Activated T-cell treated with anti-CD3 and anti-CD28 coated beads, Interleukin-2, amount 50 U/mL, for 4 hours (primary cell): ENCODE data around the gene EIF4E1B. TPM values are rescaled to one million over a fixed set of nuclear protein-coding genes. Genes with fewer than 3 reads are reported as not detected.
A peak's percentile ranks its signal among the peaks of the same experiment; 100 is the strongest.

Experiments
- ATAC-seq, 2 donors: fragments of 200-7000 bp; cut with Tn5 transposase; one replicate each; pipeline ENCODE4 v1.10.0; 2021
- DNase-seq: peaks from one replicate; pipeline ENCODE4 v3.0.0-alpha.2; 2020
- H3K27me3 Mint-ChIP-seq: one replicate; pipeline ENCODE4 v1.8.0; 2021; ENCODE audit warnings: low read depth, mixed read lengths
- H3K36me3 Mint-ChIP-seq: one replicate; pipeline ENCODE4 v1.8.0; 2022; ENCODE audit warnings: mixed read lengths; ENCODE audit not compliant: insufficient read depth
- H3K4me1 Mint-ChIP-seq: one replicate; pipeline ENCODE4 v1.8.0; 2021; ENCODE audit warnings: low read depth, mixed read lengths
- H3K4me3 Mint-ChIP-seq: one replicate; pipeline ENCODE4 v1.8.0; 2021; ENCODE audit warnings: mild to moderate bottlenecking, moderate library complexity, mixed read lengths
- H3K9me3 Mint-ChIP-seq: one replicate; pipeline ENCODE4 v1.8.0; 2021; ENCODE audit warnings: mixed read lengths
- total RNA-seq, 3 donors: library from RNA; stranded (reverse); gene quantifications; one replicate each; pipeline ENCODE4 v1.2.1, GENCODE V29; 2021

Gene EIF4E1B
- total RNA-seq, 3 donors from 2014 or later = not detected

- Mint-ChIP-seq H3K27me3 (peaks cover 60% of the 10 kb centered on the region), H3K4me1 (peaks cover 12% of the 10 kb centered on the region), H3K9me3 (no peaks in the 10 kb centered on the region), H3K36me3 (no peaks in the 10 kb centered on the region), H3K4me3 (no peak overlapping the region)
- ATAC-seq (no peak), DNase-seq (no peak)
Measured at GRCh38 chr5:176612855-176613254, 17.6 kb upstream of the EIF4E1B start.

GRCh38 chr5:176614805-176615478 is 15.5 kb upstream of the EIF4E1B start:
- Mint-ChIP-seq H3K27me3 (peaks cover 73% of the 10 kb centered on the region), H3K4me3 (no peak overlapping the region), H3K4me1 (peaks cover 15% of the 10 kb centered on the region), H3K9me3 (no peaks in the 10 kb centered on the region), H3K36me3 (no peaks in the 10 kb centered on the region)
- ATAC-seq (no peak), DNase-seq (no peak)

- peaks cover 84% of the 10 kb centered on the region for H3K27me3 Mint-ChIP-seq
- no peaks in the 10 kb centered on the region for H3K9me3 Mint-ChIP-seq
- no peaks in the 10 kb centered on the region for H3K36me3 Mint-ChIP-seq
- ATAC-seq (no peak), DNase-seq (no peak)
- no peak overlapping the region for H3K4me3 Mint-ChIP-seq
- H3K4me1 Mint-ChIP-seq = peaks cover 18% of the 10 kb centered on the region
Measured at GRCh38 chr5:176616511-176616910, 14.0 kb upstream of the EIF4E1B start.

GRCh38 chr5:176618783-176619182 is 11.7 kb upstream of the EIF4E1B start:
- DNase-seq (no peak), ATAC-seq (no peak)
- Mint-ChIP-seq H3K9me3 (no peaks in the 10 kb centered on the region), H3K4me3 (no peak overlapping the region), H3K4me1 (peaks cover 16% of the 10 kb centered on the region), H3K27me3 (peaks cover 76% of the 10 kb centered on the region), H3K36me3 (no peaks in the 10 kb centered on the region)

- DNase-seq (peak; percentile 71), ATAC-seq (peak; percentile 96)
- Mint-ChIP-seq H3K9me3 (no peaks in the 10 kb centered on the region), H3K36me3 (no peaks in the 10 kb centered on the region), H3K4me3 (no peak overlapping the region), H3K27me3 (peaks cover 72% of the 10 kb centered on the region), H3K4me1 (peaks cover 16% of the 10 kb centered on the region)
Measured at GRCh38 chr5:176619203-176619568, 11.3 kb upstream of the EIF4E1B start.

GRCh38 chr5:176619569-176620332 is 10.7 kb upstream of the EIF4E1B start:
- peaks cover 70% of the 10 kb centered on the region for H3K27me3 Mint-ChIP-seq
- DNase-seq = no peak
- H3K4me3 Mint-ChIP-seq = peak overlapping the region; percentile 64
- peaks cover 16% of the 10 kb centered on the region for H3K4me1 Mint-ChIP-seq
- H3K9me3 Mint-ChIP-seq = no peaks in the 10 kb centered on the region
- H3K36me3 Mint-ChIP-seq = no peaks in the 10 kb centered on the region
- ATAC-seq = no peak

GRCh38 chr5:176620333-176620981 is 10.0 kb upstream of the EIF4E1B start:
- Mint-ChIP-seq H3K4me3 (peak overlapping the region; percentile 64), H3K9me3 (no peaks in the 10 kb centered on the region), H3K4me1 (peaks cover 16% of the 10 kb centered on the region), H3K36me3 (no peaks in the 10 kb centered on the region), H3K27me3 (peaks cover 63% of the 10 kb centered on the region)
- DNase-seq (no peak), ATAC-seq (no peak)

- peaks cover 58% of the 10 kb centered on the region for H3K27me3 Mint-ChIP-seq
- no peak for DNase-seq
- no peaks in the 10 kb centered on the region for H3K36me3 Mint-ChIP-seq
- no peak for ATAC-seq
- H3K4me3 Mint-ChIP-seq = no peak overlapping the region
- H3K4me1 Mint-ChIP-seq = peaks cover 16% of the 10 kb centered on the region
- no peaks in the 10 kb centered on the region for H3K9me3 Mint-ChIP-seq
Measured at GRCh38 chr5:176621661-176622079, 8.8 kb upstream of the EIF4E1B start.

GRCh38 chr5:176624142-176624541 is 6.3 kb upstream of the EIF4E1B start:
- ATAC-seq = no peak
- peaks cover 15% of the 10 kb centered on the region for H3K4me1 Mint-ChIP-seq
- H3K4me3 Mint-ChIP-seq = no peak overlapping the region
- no peaks in the 10 kb centered on the region for H3K36me3 Mint-ChIP-seq
- no peaks in the 10 kb centered on the region for H3K9me3 Mint-ChIP-seq
- H3K27me3 Mint-ChIP-seq = peaks cover 62% of the 10 kb centered on the region
- no peak for DNase-seq

- Mint-ChIP-seq H3K4me3 (no peak overlapping the region), H3K4me1 (peaks cover 14% of the 10 kb centered on the region), H3K36me3 (no peaks in the 10 kb centered on the region), H3K27me3 (peaks cover 61% of the 10 kb centered on the region), H3K9me3 (no peaks in the 10 kb centered on the region)
- DNase-seq = no peak
- no peak for ATAC-seq
Measured at GRCh38 chr5:176624938-176625337, 5.5 kb upstream of the EIF4E1B start.

GRCh38 chr5:176625512-176625911 is 5.0 kb upstream of the EIF4E1B start:
- H3K4me3 Mint-ChIP-seq = no peak overlapping the region
- H3K4me1 Mint-ChIP-seq = peaks cover 10% of the 10 kb centered on the region
- no peak for ATAC-seq
- no peak for DNase-seq
- no peaks in the 10 kb centered on the region for H3K36me3 Mint-ChIP-seq
- H3K27me3 Mint-ChIP-seq = peaks cover 56% of the 10 kb centered on the region
- H3K9me3 Mint-ChIP-seq = no peaks in the 10 kb centered on the region

- ATAC-seq = no peak
- no peaks in the 10 kb centered on the region for H3K9me3 Mint-ChIP-seq
- no peak overlapping the region for H3K4me3 Mint-ChIP-seq
- DNase-seq = no peak
- peaks cover 13% of the 10 kb centered on the region for H3K4me1 Mint-ChIP-seq
- H3K27me3 Mint-ChIP-seq = peaks cover 59% of the 10 kb centered on the region
- H3K36me3 Mint-ChIP-seq = no peaks in the 10 kb centered on the region
Measured at GRCh38 chr5:176625966-176626875, 4.3 kb upstream of the EIF4E1B start.

- H3K4me3 Mint-ChIP-seq = no peak overlapping the region
- no peaks in the 10 kb centered on the region for H3K36me3 Mint-ChIP-seq
- H3K4me1 Mint-ChIP-seq = peaks cover 13% of the 10 kb centered on the region
- peaks cover 59% of the 10 kb centered on the region for H3K27me3 Mint-ChIP-seq
- ATAC-seq (no peak), DNase-seq (no peak)
- H3K9me3 Mint-ChIP-seq = no peaks in the 10 kb centered on the region
Measured at GRCh38 chr5:176626876-176627236, 3.6 kb upstream of the EIF4E1B start.

GRCh38 chr5:176627582-176627981 is 2.9 kb upstream of the EIF4E1B start:
- Mint-ChIP-seq H3K9me3 (no peaks in the 10 kb centered on the region), H3K36me3 (no peaks in the 10 kb centered on the region), H3K4me3 (no peak overlapping the region), H3K4me1 (peaks cover 13% of the 10 kb centered on the region), H3K27me3 (peaks cover 59% of the 10 kb centered on the region)
- DNase-seq = no peak
- no peak for ATAC-seq
